ENCODE data around the gene BSG.

GRCh38 chr19:547836-548720 is 24.3 kb upstream of the BSG start:
- TF ChIP-seq CTCF (IDR thresholded peaks at IDR 0.05 in 4 of 5, conservative IDR thresholded peaks at IDR 0.05 in 1 of 5) (no peak), POLR2A (IDR thresholded peaks at IDR 0.05) (no peak)
